Measurements from ENCODE around the gene SCNN1B. TPM values are rescaled to one million over a fixed set of nuclear protein-coding genes. Genes with fewer than 3 reads are reported as not detected.
"Not testable (repeated sequence)": the region's sequence is repeated elsewhere in the genome, so short reads cannot be mapped to it uniquely, and the experiment has no call there.

SCNN1B gene, protein sequence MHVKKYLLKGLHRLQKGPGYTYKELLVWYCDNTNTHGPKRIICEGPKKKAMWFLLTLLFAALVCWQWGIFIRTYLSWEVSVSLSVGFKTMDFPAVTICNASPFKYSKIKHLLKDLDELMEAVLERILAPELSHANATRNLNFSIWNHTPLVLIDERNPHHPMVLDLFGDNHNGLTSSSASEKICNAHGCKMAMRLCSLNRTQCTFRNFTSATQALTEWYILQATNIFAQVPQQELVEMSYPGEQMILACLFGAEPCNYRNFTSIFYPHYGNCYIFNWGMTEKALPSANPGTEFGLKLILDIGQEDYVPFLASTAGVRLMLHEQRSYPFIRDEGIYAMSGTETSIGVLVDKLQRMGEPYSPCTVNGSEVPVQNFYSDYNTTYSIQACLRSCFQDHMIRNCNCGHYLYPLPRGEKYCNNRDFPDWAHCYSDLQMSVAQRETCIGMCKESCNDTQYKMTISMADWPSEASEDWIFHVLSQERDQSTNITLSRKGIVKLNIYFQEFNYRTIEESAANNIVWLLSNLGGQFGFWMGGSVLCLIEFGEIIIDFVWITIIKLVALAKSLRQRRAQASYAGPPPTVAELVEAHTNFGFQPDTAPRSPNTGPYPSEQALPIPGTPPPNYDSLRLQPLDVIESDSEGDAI
- total RNA-seq = not detected

DNA sequence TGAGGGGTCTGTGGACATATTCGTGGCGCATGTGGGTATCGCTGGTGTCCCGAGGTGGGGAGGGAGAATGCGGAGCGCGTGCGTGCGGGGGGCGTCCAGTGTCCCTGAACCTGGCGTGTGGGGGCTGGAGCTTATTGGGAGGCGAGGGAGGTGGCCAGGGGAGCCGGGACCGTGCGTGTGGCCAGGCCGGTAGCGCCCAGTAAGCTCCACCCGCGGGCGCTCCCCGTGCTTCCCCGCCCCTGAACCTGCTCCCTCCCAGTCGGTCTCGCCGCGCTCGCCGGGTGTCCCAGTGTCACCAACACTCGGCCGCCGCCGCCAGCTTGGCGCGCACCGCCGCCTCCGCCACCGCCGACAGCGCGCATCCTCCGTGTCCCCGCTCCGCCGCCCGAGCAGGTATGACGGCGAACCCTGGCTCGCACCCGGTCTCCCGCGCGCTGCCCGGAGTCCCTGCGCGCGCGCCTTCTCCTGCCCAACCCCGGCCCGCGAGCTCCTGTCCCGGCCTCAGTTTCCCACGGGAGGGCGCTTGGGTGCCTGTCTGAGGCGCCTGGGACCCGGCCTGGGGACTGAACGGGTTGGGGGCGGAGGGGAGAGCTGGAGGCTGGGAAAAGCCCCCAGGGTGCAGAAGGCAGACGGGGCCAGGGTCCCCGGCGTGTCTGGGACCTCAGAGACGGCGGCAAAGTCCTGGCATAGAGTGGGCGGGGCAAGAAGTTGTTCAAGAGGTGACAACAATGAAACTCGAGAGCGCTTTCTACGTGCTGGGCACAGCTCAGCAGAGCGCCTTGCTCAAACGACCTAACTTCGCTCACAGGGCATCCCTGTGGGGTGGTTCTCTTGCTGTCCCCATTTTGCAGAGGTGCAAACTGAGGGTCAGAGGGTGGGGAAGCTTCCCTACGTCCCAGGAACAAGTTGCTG lies at the start of gene SCNN1B:
Gene SCNN1B (plus strand): TSS at position 258 of the 912 bp plus-strand sequence. CDS start 46,298 bp downstream, outside the sequence.
- no peak for DNase-seq (ENCODE audit: low read depth in 2 of 3, low spot score in 2 of 3)

DNA sequence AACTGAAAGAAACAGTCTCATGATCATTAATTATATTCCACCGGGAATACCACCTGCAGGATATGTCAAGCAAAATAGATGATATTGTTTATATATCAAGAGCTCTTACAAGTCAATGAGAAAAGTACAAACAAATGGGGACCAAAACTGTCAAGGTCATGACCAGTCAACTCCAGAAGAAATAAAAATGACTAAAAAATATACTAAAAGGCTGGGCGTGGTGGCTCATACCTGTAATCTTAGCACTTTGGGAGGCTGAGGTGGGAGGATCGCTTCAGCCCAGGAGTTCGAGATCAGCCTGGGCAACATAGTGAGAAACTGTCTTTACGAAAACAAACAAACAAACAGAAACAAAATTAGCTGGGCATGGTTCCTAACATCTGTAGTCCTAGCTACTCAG lies 49.8 kb upstream of the SCNN1B start:
- DNase-seq (ENCODE audit: low read depth in 2 of 3, low spot score in 2 of 3) = no peak

DNA sequence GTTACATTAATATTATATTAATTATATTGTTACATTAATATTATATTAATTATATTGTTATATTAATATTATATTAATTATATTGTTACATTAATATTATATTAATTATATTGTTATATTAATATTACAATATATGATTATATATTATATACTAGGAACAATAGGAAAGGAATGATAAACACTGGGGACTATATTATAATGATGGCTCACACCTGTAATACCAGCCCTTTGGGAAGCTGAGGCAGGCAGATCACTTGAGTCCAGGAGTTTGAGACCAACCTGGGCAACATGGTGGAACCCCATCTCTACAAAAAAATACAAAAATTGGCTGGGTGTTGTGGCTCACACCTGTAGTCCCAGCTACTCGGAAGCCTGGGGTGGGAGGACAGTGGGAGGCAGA lies 48.5 kb upstream of the SCNN1B start:
- not testable (repeated sequence) for DNase-seq (ENCODE audit: low read depth in 2 of 3, low spot score in 2 of 3)

DNA sequence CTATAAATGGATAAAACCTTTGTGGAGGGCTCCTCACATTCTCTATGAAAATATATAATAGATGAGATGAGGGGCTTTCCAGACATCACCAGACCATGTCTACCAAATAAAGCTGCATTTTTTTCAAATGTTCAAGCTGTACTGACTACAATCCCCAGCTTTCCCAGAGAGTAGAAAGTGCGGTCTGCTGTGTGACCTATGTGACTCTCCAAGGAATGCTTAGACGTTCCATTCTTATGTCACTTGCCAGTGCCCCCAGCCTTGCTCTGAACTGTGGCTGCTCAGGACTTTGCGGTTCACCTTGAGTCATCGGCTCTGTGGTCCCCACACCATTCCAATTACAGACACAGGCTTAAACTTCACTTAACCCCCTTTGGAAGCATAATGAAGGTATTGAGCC lies 47.8 kb upstream of the SCNN1B start:
- no peak for DNase-seq (ENCODE audit: low read depth in 2 of 3, low spot score in 2 of 3)

DNA sequence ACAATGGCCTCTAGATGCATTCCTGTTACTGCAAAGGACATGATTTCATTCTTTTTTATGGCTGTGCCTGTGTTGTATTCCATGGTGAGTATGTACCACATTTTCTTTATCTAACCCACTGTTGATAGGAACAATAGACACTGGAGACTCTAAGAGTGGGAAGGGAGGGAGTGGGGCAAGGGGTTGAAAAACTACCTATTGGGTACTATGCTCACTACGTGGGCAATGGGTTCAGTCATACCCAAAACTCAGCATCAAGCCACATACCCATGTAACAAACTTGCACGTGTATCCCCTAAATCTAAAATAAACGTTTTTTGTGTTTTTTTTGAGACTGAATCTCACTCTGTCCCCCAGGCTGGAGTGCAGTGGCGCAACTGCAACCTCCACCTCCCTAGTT lies 47.1 kb upstream of the SCNN1B start:
- DNase-seq (ENCODE audit: low read depth in 2 of 3, low spot score in 2 of 3) = no peak

DNA sequence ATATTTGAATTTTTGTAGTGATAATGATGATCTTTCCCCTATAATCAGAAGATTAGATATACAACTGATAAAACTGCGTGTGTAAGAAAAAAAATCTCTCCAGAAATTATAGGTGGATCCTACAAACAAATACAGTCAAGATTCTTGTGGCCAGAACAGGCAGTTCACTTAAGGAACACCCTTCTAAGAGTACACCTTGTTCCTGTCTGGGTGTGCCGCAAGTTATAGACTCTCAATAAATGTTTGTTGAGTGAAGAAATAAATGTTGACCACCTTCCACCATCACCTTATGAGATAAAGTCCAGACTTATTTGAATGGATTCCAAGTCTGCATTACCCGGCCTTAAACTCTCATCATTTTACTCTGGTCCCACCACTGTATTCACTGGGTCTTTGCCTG lies 45.7 kb upstream of the SCNN1B start:
- DNase-seq (ENCODE audit: low read depth in 2 of 3, low spot score in 2 of 3) = no peak

DNA sequence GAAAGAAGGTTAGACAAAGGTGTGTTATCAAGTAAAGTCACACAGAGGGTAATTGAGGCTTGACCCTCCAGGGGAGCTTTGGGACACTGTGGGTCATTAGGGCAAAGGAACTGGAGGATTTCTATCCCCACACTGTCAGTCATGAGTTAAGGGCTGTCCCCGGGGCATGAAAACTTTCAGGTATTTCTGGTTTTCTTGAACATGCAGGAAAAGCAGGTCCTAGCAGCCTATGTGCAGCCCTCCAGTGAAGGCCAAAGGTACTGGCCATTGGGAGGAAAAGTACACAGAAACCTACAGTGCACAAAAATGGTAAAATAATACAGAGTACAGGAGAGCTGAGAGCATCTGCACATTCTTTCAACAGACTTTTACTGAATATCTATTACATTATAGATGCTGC lies 44.4 kb upstream of the SCNN1B start:
- no peak for DNase-seq (ENCODE audit: low read depth in 2 of 3, low spot score in 2 of 3)

DNA sequence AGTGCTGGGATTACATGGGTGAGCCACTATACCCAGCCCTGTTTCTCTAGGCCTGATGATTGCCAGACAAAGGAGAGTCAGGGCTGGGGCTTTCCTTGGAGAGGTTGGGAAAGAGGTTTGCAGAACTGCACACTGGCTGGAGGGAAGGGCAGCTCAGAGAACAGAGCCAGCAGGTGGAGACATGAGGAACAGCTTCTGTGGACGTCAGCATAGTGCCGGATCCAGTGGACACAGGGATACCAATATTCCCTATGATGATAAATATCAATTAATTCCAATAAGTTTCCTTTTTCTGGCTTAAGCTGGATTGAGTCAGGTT lies 43.2 kb upstream of the SCNN1B start:
- DNase-seq (ENCODE audit: low read depth in 2 of 3, low spot score in 2 of 3) = no peak

DNA sequence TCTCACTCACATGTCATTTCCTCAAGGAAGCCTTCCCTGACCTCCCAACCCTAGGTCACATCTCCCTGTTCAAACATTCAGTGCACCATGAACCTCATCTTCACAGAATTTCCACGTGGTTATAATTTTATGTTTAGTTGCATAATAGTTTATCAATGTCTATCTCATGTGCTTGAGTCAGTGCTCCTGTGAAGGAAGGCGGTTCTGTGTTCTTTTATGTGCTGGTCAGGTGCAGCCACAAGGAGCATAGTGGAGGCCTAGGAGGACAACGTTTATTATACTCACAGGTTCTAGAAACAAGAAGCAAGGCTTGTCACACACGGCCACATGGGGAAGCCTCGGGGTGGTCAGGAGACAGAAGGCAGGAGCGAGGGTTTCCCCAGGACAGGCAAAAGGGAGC lies 34.5 kb upstream of the SCNN1B start:
- DNase-seq (ENCODE audit: low read depth in 2 of 3, low spot score in 2 of 3) = no peak

DNA sequence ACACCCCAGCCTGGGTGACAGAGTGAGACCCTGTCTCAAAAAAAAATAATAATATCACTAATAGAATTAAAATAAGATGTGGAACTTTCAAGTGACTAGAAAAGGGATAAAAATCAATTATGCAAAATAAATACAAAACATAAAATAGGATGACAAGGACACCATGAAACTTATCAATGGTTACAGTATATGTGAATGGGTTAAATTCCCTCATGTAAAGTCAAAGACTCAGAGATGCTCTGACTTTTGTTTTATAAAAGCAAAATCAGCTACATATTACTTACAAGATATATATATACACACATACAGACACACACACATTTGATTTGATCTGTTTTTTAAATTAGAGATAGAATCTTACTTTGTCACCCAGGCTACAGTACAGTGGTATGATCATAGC lies 33.5 kb upstream of the SCNN1B start:
- no peak for DNase-seq (ENCODE audit: low read depth in 2 of 3, low spot score in 2 of 3)

DNA sequence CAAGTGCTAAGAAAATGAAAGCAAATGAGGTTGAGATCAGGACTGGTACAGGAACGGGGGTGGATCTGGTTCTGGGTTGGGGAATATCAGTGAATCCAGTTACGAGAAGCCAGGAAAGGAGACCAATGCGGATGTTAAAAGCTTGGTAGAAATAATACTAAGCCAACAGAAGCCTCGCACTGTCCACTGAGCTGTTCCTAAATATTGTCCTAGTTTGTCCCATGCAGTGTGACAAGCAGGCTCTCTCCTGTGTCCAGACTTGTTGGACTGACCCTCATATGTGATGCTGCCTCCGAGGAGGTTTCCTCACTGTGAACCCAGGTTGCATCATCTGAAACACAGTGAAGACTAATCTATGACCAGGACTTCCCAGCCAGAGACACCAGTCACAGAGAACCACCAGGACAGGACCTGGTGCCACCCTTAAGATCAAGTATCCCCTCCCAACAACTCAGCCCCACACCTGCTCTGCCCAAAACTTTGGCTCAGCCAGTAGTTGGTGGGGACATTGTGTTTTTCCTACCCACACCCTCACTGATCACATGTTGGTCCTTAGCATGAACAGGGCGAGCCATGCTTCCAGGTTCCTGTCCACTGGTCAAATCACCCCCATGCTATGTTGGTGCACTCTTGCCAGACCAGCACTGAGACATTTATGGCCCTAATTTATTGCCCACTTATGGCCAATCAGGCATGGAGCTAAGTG lies 32.7 kb upstream of the SCNN1B start:
- no peak for DNase-seq (ENCODE audit: low read depth in 2 of 3, low spot score in 2 of 3)

DNA sequence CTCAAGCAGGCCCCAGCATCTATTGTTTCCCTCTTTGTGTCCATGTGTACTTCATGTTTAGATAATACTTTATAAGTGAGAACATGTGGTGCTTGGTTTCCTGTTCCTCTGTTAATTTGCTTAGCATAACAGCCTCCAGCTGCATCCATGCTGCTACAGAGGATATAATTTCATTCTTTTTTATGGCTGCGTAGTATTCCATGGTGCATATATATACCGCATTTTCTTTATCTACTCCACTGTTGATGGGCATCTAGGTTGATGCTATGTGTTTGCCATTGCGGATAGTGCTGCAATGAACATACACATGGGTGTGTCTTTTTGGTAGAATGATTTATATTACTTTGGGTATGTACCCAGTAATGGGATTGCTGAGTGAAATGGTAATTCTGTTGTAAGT lies 31.4 kb upstream of the SCNN1B start:
- no peak for DNase-seq (ENCODE audit: low read depth in 2 of 3, low spot score in 2 of 3)

DNA sequence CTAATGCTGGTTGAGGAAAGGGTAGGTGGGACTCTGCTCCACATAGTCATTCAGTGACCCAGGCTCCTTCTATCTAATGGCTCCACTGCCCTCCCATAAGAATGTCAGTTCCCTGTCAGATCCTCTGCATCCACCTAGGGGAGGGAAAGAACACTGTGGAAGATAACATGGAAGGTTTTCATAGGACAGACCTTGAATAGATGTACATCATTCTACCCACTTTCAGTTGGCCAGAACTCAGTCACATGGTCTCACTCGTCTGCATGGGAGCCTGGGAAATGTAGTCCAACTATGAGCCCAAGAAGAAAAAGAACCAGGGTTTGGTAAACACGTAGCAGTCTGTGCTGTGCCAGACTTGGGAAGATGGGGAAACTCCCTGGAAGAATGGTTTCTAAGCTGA lies 27.1 kb upstream of the SCNN1B start:
- no peak for DNase-seq (ENCODE audit: low read depth in 2 of 3, low spot score in 2 of 3)

DNA sequence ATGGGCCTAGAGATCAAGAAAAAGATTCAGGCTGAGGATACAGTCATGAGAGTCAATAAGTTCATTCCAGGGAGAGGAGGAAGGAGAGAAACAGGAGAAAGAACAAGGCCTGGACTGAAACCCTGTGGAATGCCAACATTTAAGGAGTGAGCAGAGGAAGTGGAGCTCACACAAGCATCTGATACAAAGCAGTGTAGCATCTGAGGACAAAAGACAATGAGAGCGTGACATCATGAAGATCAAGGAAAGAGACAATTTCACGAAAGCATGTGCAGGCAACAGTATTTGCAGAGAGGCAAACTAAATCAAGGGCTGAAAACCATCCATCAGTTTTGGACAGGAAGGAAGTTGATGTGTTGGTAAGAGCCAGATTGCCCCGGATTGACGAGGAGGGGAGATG lies 25.3 kb upstream of the SCNN1B start:
- no peak for DNase-seq (ENCODE audit: low read depth in 2 of 3, low spot score in 2 of 3)

DNA sequence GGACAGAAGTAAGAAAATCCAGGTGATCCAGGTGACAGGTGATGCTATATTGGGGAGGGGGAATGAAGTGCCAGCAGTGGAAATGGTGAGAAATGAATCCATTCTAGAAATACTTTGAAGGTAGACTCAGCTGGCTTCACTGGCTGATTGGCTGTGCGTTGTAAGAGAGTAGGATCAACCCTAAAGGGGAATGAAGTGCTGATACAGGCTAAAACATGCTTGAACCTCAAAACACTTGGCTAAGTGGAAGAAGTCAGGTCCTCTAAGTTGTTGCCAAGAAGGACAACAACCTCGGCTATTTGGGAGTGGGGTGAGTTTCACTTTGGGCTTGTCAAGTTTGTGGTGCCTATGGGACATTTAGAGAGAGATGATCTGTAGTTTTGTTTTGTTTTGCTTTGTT lies 24.1 kb upstream of the SCNN1B start:
- DNase-seq (ENCODE audit: low read depth in 2 of 3, low spot score in 2 of 3) = no peak

DNA sequence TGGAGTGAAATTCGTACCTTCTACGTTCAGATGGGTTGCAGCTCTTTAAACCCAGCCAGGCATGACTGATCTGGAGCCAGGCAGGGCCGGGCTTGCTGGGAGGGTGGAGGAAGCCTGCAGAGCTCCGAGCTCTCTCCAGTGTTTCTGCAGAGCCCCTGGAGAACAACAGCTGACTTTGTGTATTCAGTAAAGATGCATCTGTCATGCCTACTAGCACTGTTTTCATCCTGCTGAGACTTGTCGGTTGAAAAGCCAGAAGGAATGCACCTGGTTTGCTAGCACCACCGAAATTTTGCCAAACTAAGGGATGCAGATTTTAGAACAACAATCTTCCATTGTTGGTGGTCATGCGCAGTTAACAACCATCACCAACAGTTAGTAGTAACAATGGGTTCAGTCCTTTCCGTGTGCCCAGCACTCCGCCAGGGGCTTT lies 22.4 kb upstream of the SCNN1B start:
- DNase-seq (ENCODE audit: low read depth in 2 of 3, low spot score in 2 of 3) = no peak

DNA sequence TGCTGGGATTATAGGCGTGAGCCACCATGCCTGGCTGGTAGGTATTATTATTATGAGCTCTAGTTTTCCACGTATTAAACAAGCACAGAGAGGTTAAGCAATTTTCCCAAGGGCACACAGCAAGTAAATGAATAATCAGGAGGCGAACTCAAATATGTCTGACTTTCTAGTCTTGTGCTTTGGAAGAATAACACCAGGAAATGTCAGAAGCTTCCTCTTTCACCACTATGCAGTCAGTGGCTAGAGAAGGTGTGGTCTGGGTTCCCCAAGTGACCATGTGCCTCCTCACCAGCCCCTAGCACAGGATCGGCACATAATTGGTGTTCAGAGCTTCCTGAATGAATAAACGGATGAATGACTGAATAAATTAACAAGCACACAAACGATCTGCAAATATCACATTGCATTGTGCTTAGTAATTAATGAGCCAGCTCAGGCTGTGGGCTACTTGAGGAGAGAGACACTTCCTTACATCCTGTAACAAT lies 21.6 kb upstream of the SCNN1B start:
- no peak for DNase-seq (ENCODE audit: low read depth in 2 of 3, low spot score in 2 of 3)

DNA sequence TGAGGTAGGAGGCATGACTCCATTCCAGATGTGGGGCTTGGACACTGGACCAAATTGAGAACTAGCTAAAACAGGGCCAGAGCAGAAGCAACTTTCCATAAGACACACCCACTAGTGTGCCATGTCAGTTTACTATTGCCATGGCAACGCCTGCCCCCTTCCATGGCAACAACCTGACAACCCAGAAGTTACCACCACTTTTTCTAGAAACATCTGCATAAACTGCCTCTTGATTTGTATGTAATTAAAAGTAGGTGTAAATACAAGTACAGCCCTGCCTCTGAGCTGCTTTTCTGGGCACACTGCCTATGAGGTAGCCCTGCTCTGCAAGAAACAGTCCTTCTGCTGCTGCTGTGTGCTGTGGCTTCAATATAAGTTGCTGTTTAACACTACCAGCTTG lies 19.5 kb upstream of the SCNN1B start:
- DNase-seq (ENCODE audit: low read depth in 2 of 3, low spot score in 2 of 3) = no peak

DNA sequence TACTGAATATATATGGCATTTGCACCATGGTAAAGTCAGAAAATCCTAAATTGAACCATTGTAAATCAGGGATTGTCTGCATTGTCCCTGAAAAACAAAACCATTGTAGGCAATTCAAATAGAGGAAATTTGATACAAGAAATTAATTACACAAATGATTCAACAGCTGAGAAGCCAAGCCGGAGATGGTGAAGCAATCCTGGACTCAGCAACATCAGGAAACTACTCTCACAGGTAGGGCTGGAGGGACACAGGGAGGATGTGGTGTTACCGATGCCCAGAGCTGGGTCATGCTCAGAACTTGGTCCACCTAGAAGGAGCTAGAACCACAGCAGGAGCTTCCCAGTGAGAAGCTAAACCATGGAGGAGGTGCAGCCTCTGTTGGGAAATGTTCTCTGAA lies 18.5 kb upstream of the SCNN1B start:
- no peak for DNase-seq (ENCODE audit: low read depth in 2 of 3, low spot score in 2 of 3)

DNA sequence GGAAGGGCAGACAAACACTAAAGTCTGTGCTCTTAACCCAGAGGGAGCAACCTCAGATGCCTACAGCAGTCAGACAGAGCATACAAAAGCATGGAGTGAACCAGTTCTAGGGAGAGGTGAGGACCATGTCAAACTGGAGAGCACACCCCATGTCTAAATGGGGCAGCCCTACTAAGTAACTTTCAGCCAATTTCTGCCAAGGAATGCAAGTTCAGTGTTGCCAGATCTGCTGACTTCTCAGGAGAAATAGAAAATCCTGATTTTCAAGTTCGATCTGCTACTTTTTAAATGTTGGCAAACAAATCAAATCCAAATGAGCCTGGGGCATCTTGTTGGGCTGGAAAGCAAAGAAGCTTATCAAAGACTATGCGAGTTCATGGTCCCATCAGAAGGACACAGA lies 17.5 kb upstream of the SCNN1B start:
- no peak for DNase-seq (ENCODE audit: low read depth in 2 of 3, low spot score in 2 of 3)

DNA sequence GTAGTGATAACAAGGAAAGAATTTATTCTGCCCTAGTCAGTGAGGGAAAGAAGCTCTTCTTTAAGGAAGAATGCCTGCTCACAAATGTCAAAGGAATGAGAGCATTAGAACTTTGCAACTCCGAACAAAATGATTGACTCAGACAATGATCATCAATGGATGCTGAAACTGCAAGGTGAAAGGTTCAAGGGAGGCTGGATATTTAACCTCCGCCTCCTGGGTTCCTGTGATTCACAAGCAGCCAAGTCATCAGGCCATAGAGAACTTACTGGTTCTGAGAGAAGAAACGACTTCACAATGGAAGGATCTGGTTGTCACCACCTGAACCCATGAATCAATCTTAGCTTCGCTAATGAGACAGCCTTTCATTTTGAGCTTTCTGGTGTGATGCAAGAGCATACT lies 16.0 kb upstream of the SCNN1B start:
- DNase-seq (ENCODE audit: low read depth in 2 of 3, low spot score in 2 of 3) = no peak
